Endothelial cell of umbilical vein (primary cell): ENCODE measurements around the gene PAK2. TPM values are rescaled to one million over a fixed set of nuclear protein-coding genes. Genes with fewer than 3 reads are reported as not detected.

ENCODE experiments used
- BruUV-seq: library from RNA; stranded (reverse); fragments of 400-500 nt; replicated peaks from 2 replicates; lab custom pipeline; 2021; lab: Mats Ljungman, UMichigan
- CTCF ChIA-PET: fragments of 300-600, 350-600 bp; sonication (Branson Sonifier 250); formaldehyde crosslinking; loops from one replicate; lab custom pipeline; 2021; ENCODE audit warnings: antibody characterized with exemption, inconsistent platforms; lab: Charles Lee
- POLR2A ChIA-PET: fragments of 300-600, 350-600 bp; sonication (Branson Sonifier 250); formaldehyde crosslinking; loops from one replicate; lab custom pipeline; 2021; ENCODE audit warnings: antibody characterized with exemption, inconsistent platforms; lab: Charles Lee
- DNase-seq: peaks from one replicate; pipeline ENCODE4 v3.0.0-alpha.2; 2011; ENCODE audit warnings: low read depth, low spot score
- FAIRE-seq: peaks from 2 replicates; lab custom pipeline; 2011; peaks lifted over from hg19 to GRCh38; lab: Jason Lieb, UNC
- H2AFZ ChIP-seq: 2 replicates; pipeline ENCODE4 v1.6.0; 2012; ENCODE audit warnings: low read depth, low read length, control low read depth, inconsistent platforms
- H3K27ac ChIP-seq: 2 replicates; pipeline ENCODE4 v1.5.1; 2011; ENCODE audit warnings: low read depth, mild to moderate bottlenecking, control low read depth, low read length, moderate library complexity; ENCODE audit not compliant: insufficient read depth
- H3K27me3 ChIP-seq, 2 experiments: 2 replicates each; pipeline versions ENCODE4 v1.6.0 to v1.6.1; 2011; ENCODE audit warnings: low read length in 2 of 2, mixed read lengths in 1 of 2; ENCODE audit not compliant: control insufficient read depth in 2 of 2, insufficient read depth in 2 of 2
- H3K36me3 ChIP-seq, 2 experiments: 2 replicates in 1 of 2; 3 replicates in 1 of 2; pipeline ENCODE4 v1.5.1; 2011; ENCODE audit warnings: low read length in 2 of 2, mild to moderate bottlenecking in 1 of 2, moderate library complexity in 1 of 2; ENCODE audit not compliant: control insufficient read depth in 2 of 2, insufficient read depth in 2 of 2; ENCODE audit errors: extremely low read depth in 1 of 2
- H3K4me1 ChIP-seq: 3 replicates; pipeline ENCODE4 v1.5.1; 2011; ENCODE audit warnings: mild to moderate bottlenecking, low read length; ENCODE audit not compliant: control insufficient read depth, insufficient read depth; ENCODE audit errors: extremely low read depth
- H3K4me2 ChIP-seq: 2 replicates; pipeline ENCODE4 v1.6.1; 2011; ENCODE audit warnings: low read length, control low read depth, mixed read lengths; ENCODE audit not compliant: insufficient read depth
- H3K4me3 ChIP-seq, 3 experiments: fragments of 200-600 bp in 1 of 3; sonication (generic), shearing (Covaris generic) in 1 of 3; replicated peaks in 1 of 3; 2 replicates each; pipeline ENCODE4 v1.5.1; 2011 to 2016; ENCODE audit warnings: control low read depth in 3 of 3, low read length in 3 of 3, mild to moderate bottlenecking in 2 of 3, inconsistent platforms in 1 of 3, low read depth in 1 of 3, moderate library complexity in 1 of 3; ENCODE audit not compliant: insufficient read depth in 1 of 3
- H3K79me2 ChIP-seq: 2 replicates; pipeline ENCODE4 v1.6.0; 2012; ENCODE audit warnings: low read length, inconsistent platforms; ENCODE audit not compliant: control insufficient read depth, insufficient read depth
- H3K9ac ChIP-seq: replicated peaks from 2 replicates; pipeline ENCODE3; 2011; ENCODE audit warnings: low read length, control low read depth; ENCODE audit not compliant: insufficient read depth; ENCODE audit errors: extremely low read depth
- H3K9me1 ChIP-seq: replicated peaks from 3 replicates; pipeline ENCODE4 v1.6.0; 2011; ENCODE audit warnings: mild to moderate bottlenecking, low read length; ENCODE audit not compliant: control insufficient read depth, insufficient read depth; ENCODE audit errors: extremely low read depth
- H3K9me3 ChIP-seq: replicated peaks from 2 replicates; pipeline ENCODE4 v1.5.1; 2012; ENCODE audit warnings: low read length, inconsistent platforms; ENCODE audit not compliant: control insufficient read depth, insufficient read depth
- H4K20me1 ChIP-seq: replicated peaks from 2 replicates; pipeline ENCODE3; 2011; ENCODE audit warnings: mild to moderate bottlenecking, low read length; ENCODE audit not compliant: control insufficient read depth, insufficient read depth; ENCODE audit errors: extremely low read depth
- CTCF ChIP-seq, 2 donors: IDR thresholded peaks; 1 replicate in 1 of 2; 2 replicates in 1 of 2; pipeline ENCODE4 v1.5.1; 2011; ENCODE audit warnings: low read length in 2 of 2, mild to moderate bottlenecking in 2 of 2, moderate library complexity in 2 of 2, control low read depth in 1 of 2, inconsistent platforms in 1 of 2, low read depth in 1 of 2; ENCODE audit not compliant: insufficient read depth in 1 of 2; ENCODE audit errors: extremely low read depth in 1 of 2
- EZH2 ChIP-seq: IDR thresholded peaks from 2 replicates; pipeline ENCODE4 v1.6.1; 2012; ENCODE audit warnings: borderline replicate concordance, low read depth, mild to moderate bottlenecking, moderate library complexity, low read length, inconsistent platforms; ENCODE audit not compliant: severe bottlenecking
- FOS ChIP-seq: IDR thresholded peaks from 2 replicates; pipeline ENCODE4 v1.6.1; 2011; ENCODE audit warnings: mild to moderate bottlenecking, low read length, moderate library complexity, borderline replicate concordance; ENCODE audit not compliant: insufficient read depth
- GATA2 ChIP-seq: IDR thresholded peaks from 2 replicates; pipeline ENCODE4 v1.7.0; 2011; ENCODE audit warnings: low read depth, mild to moderate bottlenecking, moderate library complexity, mixed read lengths, low read length; ENCODE audit not compliant: insufficient read length, insufficient read depth
- JUN ChIP-seq: IDR thresholded peaks from 2 replicates; pipeline ENCODE4 v1.6.1; 2011; ENCODE audit warnings: borderline replicate concordance, low read depth; ENCODE audit not compliant: insufficient read length, insufficient read depth
- MAX ChIP-seq: IDR thresholded peaks from 2 replicates; pipeline ENCODE4 v1.6.1; 2011; ENCODE audit not compliant: insufficient read depth, insufficient read length
- MYC ChIP-seq: IDR thresholded peaks from one replicate; pipeline ENCODE4 v1.6.1; 2011; ENCODE audit warnings: mild to moderate bottlenecking, low read depth, low read length
- POLR2A ChIP-seq: IDR thresholded peaks from 2 replicates; pipeline ENCODE4 v1.6.1; 2012; ENCODE audit warnings: low read depth, mild to moderate bottlenecking, control low read depth, low read length
- POLR2AphosphoS5 ChIP-seq: IDR thresholded peaks from 2 replicates; pipeline ENCODE4 v1.6.1; 2012; ENCODE audit warnings: low read depth, mild to moderate bottlenecking, control low read depth, low read length, moderate library complexity; ENCODE audit not compliant: insufficient read depth
- dilution Hi-C: fragments of 300-500 bp; cut with MboI; formaldehyde crosslinking; loops from one replicate; pipeline ENCODE4 v1.15.0; 2019; ENCODE audit warnings: low sequenced_read_pairs; ENCODE audit not compliant: extremely low pct_ligation_motif_present
- intact Hi-C: fragments of 100-400 bp; cut with micrococcal nuclease; formaldehyde crosslinking; loops from one replicate; pipeline ENCODE4 v1.10.0; 2022
- polyA plus RNA-seq, 4 experiments: library from polyadenylated mRNA; depleted of rRNA in 3 of 4; stranded (reverse) in 3 of 4; unstranded in 1 of 4; fragments of >200 nt; gene quantifications; 2 replicates each; pipeline versions ENCODE4 v1.2.1 to v1.2.3, GENCODE V29; 2011 to 2012; ENCODE audit warnings: missing spikeins in 1 of 4
- total RNA-seq: library from RNA; stranded (reverse); gene quantifications from 2 replicates; pipeline ENCODE4 v1.2.3, GENCODE V29; 2021

Gene PAK2
- total and polyA plus RNA-seq, 2 donors (not counting 3 experiments of a cell fraction or from before 2014, with no cell fraction given): 22.6 to 98.9 TPM

GRCh38 chr3:196736670-196737374, 2.8 kb upstream of the PAK2 start:
- Histone ChIP-seq H4K20me1 (no peaks in the 10 kb centered on the region), H3K4me2 (no peak overlapping the region), H3K4me1 (peaks cover 5% of the 10 kb centered on the region), H3K9me1 (no peaks in the 10 kb centered on the region), H2AFZ (no peak overlapping the region), H3K4me3 (no peak overlapping the region), H3K36me3 (no peaks in the 10 kb centered on the region), H3K27me3 (no peaks in the 10 kb centered on the region), H3K9ac (no peak overlapping the region), H3K9me3 (no peaks in the 10 kb centered on the region), H3K79me2 (peaks cover 20% of the 10 kb centered on the region), H3K27ac (no peak overlapping the region)
- no TSS peak for BruUV-seq
- DNase-seq: no peak
- TF ChIP-seq MAX (no peak), FOS (no peak), GATA2 (no peak), EZH2 (no peak), JUN (no peak), MYC (no peak), POLR2A (no peak), POLR2AphosphoS5 (no peak), CTCF (IDR thresholded peaks at IDR 0.05; ENCODE audit: extremely low read depth in 1 of 2, insufficient read depth in 1 of 2, low read depth in 1 of 2, low read length in 2 of 2) (no peak)
- intact Hi-C loops: no loop called here
- ChIA-PET POLR2A (no interaction called here), CTCF (no interaction called here)
- no peak for FAIRE-seq
- dilution Hi-C loops: no loop called here
